Mammary epithelial cell (primary cell): ENCODE data around the gene SLC25A26.

Source experiments
- EZH2 ChIP-seq: IDR thresholded peaks from 2 replicates; pipeline ENCODE4 v1.6.1; 2012; ENCODE audit warnings: low read length, inconsistent platforms, borderline replicate concordance
- TF ChIP-seq, protein P1 (sequence below), 2 donors: IDR thresholded peaks in 1 of 2; conservative IDR thresholded peaks in 1 of 2; 2 replicates each; pipeline ENCODE4 v1.5.1; 2011 to 2012; ENCODE audit warnings: inconsistent platforms in 2 of 2, low read length in 2 of 2, mild to moderate bottlenecking in 2 of 2, control low read depth in 1 of 2, low read depth in 1 of 2; ENCODE audit not compliant: insufficient read depth in 1 of 2; ENCODE audit errors: extremely low read depth in 1 of 2

DNA sequence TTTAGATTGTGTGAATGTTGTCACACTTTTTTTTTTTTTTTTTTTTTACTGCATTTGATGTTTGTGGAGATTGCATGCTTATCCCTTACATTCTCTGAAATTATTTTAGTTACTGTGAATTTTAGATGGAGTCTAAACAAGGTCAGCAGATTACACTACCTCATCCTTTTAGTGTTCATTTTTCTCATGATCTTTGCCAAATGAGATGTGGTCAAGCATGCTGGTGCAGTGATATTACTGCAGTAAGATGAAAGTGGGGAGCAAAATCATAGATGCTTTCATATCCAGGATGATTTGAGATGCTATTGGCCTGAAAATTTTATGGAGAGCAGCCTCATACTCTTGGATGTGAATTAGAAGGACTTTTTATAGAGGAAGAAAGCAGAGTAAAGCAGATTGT, 45.8 kb downstream of the SLC25A26 start:
- TF ChIP-seq, protein P1, sequence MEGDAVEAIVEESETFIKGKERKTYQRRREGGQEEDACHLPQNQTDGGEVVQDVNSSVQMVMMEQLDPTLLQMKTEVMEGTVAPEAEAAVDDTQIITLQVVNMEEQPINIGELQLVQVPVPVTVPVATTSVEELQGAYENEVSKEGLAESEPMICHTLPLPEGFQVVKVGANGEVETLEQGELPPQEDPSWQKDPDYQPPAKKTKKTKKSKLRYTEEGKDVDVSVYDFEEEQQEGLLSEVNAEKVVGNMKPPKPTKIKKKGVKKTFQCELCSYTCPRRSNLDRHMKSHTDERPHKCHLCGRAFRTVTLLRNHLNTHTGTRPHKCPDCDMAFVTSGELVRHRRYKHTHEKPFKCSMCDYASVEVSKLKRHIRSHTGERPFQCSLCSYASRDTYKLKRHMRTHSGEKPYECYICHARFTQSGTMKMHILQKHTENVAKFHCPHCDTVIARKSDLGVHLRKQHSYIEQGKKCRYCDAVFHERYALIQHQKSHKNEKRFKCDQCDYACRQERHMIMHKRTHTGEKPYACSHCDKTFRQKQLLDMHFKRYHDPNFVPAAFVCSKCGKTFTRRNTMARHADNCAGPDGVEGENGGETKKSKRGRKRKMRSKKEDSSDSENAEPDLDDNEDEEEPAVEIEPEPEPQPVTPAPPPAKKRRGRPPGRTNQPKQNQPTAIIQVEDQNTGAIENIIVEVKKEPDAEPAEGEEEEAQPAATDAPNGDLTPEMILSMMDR (conservative IDR thresholded peaks at IDR 0.05 in 1 of 2, IDR thresholded peaks at IDR 0.05 in 1 of 2; ENCODE audit: extremely low read depth in 1 of 2, insufficient read depth in 1 of 2, low read depth in 1 of 2, low read length in 2 of 2), result no peak
- TF ChIP-seq EZH2, result no peak
